Cardiac muscle cell (in vitro differentiated cells and primary cell): ENCODE measurements around the gene WDR70. TPM values are rescaled to one million over a fixed set of nuclear protein-coding genes. Genes with fewer than 3 reads are reported as not detected.

Experiments
- DNase-seq, 2 donors: peaks; one replicate each; pipeline versions ENCODE4 v3.0.0 to v3.0.0-alpha.2; 2010 to 2017; ENCODE audit warnings: low read depth in 1 of 2, low spot score in 1 of 2
- H3K27ac ChIP-seq: fragments of 200-600 bp; sonication (generic); 2 replicates; pipeline ENCODE4 v1.5.1; 2016
- H3K27me3 ChIP-seq: fragments of 200-600 bp; sonication (generic); 2 replicates; pipeline ENCODE4 v1.6.0; 2016; ENCODE audit warnings: control low read depth
- H3K36me3 ChIP-seq: fragments of 200-600 bp; sonication (generic); 2 replicates; pipeline ENCODE4 v1.5.1; 2016; ENCODE audit warnings: control low read depth
- H3K4me1 ChIP-seq: fragments of 200-600 bp; sonication (generic); 2 replicates; pipeline ENCODE4 v1.8.1; 2017; ENCODE audit warnings: low read depth, mild to moderate bottlenecking, mixed run types
- H3K4me3 ChIP-seq: fragments of 200-600 bp; sonication (generic); 2 replicates; pipeline ENCODE4 v1.5.1; 2016; ENCODE audit warnings: mild to moderate bottlenecking
- H3K9me3 ChIP-seq: fragments of 200-600 bp; sonication (generic); 2 replicates; pipeline ENCODE4 v1.5.1; 2017; ENCODE audit warnings: low read depth, mild to moderate bottlenecking, control low read depth
- polyA plus RNA-seq: library from polyadenylated mRNA; unstranded; fragments of >200 nt; fragmentation: Nextera tagmentation; extraction: Ambion mirVana; gene quantifications from 2 replicates; pipeline ENCODE4 v1.2.1, GENCODE V29; 2016
- total RNA-seq: library from RNA; depleted of rRNA; stranded (reverse); fragments of >200 nt; gene quantifications from 2 replicates; pipeline ENCODE4 v1.2.3, GENCODE V29; 2016
- TF ChIP-seq, protein P1 (sequence below): IDR thresholded peaks from 2 replicates; pipeline ENCODE4 v1.5.1; 2012; ENCODE audit warnings: low read depth, mild to moderate bottlenecking, low read length

WDR70 gene
- total and polyA plus RNA-seq, 2 experiments from 2014 or later: 21.8 to 22.7 TPM

DNA sequence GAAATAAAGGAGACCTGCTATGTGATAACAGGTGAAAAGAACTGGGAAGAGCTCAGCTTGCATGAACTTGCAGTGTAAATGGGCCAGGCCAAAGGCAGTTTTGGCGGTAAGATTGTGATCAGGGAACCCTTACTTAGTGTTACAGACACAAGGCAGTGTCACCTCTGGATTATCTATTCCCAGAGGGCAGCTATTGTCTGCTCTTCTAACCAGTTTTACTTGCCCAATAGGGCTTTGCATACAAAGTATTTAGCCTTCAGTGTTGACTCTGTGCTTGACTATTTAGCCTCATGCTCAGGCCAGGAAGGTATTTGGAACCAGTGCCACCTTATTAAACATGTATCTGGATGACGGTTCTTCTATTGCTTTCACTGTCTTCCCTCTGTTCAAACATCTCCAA is 422.4 kb downstream of the WDR70 start:
- H3K4me1 ChIP-seq: no peaks in the 10 kb centered on the region
- no peak overlapping the region for H3K27ac ChIP-seq
- no peak for DNase-seq
- no peak overlapping the region for H3K4me3 ChIP-seq
- H3K9me3 ChIP-seq: no peaks in the 10 kb centered on the region
- H3K27me3 ChIP-seq: no peaks in the 10 kb centered on the region
- H3K36me3 ChIP-seq: no peaks in the 10 kb centered on the region
- TF ChIP-seq, protein P1, sequence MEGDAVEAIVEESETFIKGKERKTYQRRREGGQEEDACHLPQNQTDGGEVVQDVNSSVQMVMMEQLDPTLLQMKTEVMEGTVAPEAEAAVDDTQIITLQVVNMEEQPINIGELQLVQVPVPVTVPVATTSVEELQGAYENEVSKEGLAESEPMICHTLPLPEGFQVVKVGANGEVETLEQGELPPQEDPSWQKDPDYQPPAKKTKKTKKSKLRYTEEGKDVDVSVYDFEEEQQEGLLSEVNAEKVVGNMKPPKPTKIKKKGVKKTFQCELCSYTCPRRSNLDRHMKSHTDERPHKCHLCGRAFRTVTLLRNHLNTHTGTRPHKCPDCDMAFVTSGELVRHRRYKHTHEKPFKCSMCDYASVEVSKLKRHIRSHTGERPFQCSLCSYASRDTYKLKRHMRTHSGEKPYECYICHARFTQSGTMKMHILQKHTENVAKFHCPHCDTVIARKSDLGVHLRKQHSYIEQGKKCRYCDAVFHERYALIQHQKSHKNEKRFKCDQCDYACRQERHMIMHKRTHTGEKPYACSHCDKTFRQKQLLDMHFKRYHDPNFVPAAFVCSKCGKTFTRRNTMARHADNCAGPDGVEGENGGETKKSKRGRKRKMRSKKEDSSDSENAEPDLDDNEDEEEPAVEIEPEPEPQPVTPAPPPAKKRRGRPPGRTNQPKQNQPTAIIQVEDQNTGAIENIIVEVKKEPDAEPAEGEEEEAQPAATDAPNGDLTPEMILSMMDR: no peak

Other genes with a start within 250 kb of the WDR70 start
- gene CPLANE1, start 129.9 kb upstream of the WDR70 start, total RNA-seq: 10.4 and 13.7 TPM in 2 replicates
- 5.8 and 7.3 TPM in 2 replicates for gene CPLANE1, start 129.9 kb upstream of the WDR70 start, polyA plus RNA-seq
- gene NUP155, start 8.2 kb upstream of the WDR70 start, total RNA-seq: 20.2 and 26.4 TPM in 2 replicates
- gene NUP155, start 8.2 kb upstream of the WDR70 start, polyA plus RNA-seq: 6.1 and 15.9 TPM in 2 replicates